IPS-NIHi7 (cell line): ENCODE data around the gene PPP1R1B.

Experiments used
- DNase-seq: peaks from one replicate; pipeline ENCODE4 v3.0.0; 2012; ENCODE audit warnings: mixed read lengths; ENCODE audit errors: extremely low spot score

PPP1R1B gene

GRCh38 chr17:39652587-39653315, 26.0 kb downstream of the PPP1R1B start:
- DNase-seq: peak; percentile 73

GRCh38 chr17:39653316-39653661, 26.5 kb downstream of the PPP1R1B start:
- no peak for DNase-seq

GRCh38 chr17:39653662-39654331, 27.0 kb downstream of the PPP1R1B start:
- DNase-seq: peak; percentile 92

- no peak for DNase-seq
Measured at GRCh38 chr17:39655105-39655504, 28.4 kb downstream of the PPP1R1B start.

GRCh38 chr17:39658346-39658745, 31.6 kb downstream of the PPP1R1B start:
- no peak for DNase-seq

GRCh38 chr17:39658760-39659159, 32.0 kb downstream of the PPP1R1B start:
- no peak for DNase-seq

GRCh38 chr17:39659279-39660010, 32.7 kb downstream of the PPP1R1B start:
- no peak for DNase-seq

GRCh38 chr17:39660011-39660360, 33.2 kb downstream of the PPP1R1B start:
- DNase-seq: no peak

- no peak for DNase-seq
Measured at GRCh38 chr17:39660397-39661385, 33.9 kb downstream of the PPP1R1B start.

- DNase-seq: no peak
Measured at GRCh38 chr17:39661744-39662541, 35.2 kb downstream of the PPP1R1B start.

GRCh38 chr17:39662551-39663339, 36.0 kb downstream of the PPP1R1B start:
- no peak for DNase-seq

- peak; percentile 50 for DNase-seq
Measured at GRCh38 chr17:39663340-39663687, 36.6 kb downstream of the PPP1R1B start.

- peak; percentile 87 for DNase-seq
Measured at GRCh38 chr17:39663688-39664580, 37.2 kb downstream of the PPP1R1B start.

- DNase-seq: no peak
Measured at GRCh38 chr17:39664581-39665561, 38.1 kb downstream of the PPP1R1B start, which contains the start of gene TCAP. Gene TCAP (plus strand): TSS chr17:39665349. CDS start chr17:39665360, 11 bp downstream.

- no peak for DNase-seq
Measured at GRCh38 chr17:39665642-39666224, 39.0 kb downstream of the PPP1R1B start.

- no peak for DNase-seq
Measured at GRCh38 chr17:39666231-39666600, 39.5 kb downstream of the PPP1R1B start.

GRCh38 chr17:39666601-39667261, 40.0 kb downstream of the PPP1R1B start:
- no peak for DNase-seq
